NCI-H748 (cell line): ENCODE results near the gene PIP5K1A.
"Not testable (repeated sequence)": the region's sequence is repeated elsewhere in the genome, so short reads cannot be mapped to it uniquely, and the experiment has no call there.

ENCODE experiments used
- DNase-seq: peaks from one replicate; lab custom pipeline; 2025; ENCODE audit not compliant: unreplicated experiment; lab: John Stamatoyannopoulos, UW

PIP5K1A gene

DNA sequence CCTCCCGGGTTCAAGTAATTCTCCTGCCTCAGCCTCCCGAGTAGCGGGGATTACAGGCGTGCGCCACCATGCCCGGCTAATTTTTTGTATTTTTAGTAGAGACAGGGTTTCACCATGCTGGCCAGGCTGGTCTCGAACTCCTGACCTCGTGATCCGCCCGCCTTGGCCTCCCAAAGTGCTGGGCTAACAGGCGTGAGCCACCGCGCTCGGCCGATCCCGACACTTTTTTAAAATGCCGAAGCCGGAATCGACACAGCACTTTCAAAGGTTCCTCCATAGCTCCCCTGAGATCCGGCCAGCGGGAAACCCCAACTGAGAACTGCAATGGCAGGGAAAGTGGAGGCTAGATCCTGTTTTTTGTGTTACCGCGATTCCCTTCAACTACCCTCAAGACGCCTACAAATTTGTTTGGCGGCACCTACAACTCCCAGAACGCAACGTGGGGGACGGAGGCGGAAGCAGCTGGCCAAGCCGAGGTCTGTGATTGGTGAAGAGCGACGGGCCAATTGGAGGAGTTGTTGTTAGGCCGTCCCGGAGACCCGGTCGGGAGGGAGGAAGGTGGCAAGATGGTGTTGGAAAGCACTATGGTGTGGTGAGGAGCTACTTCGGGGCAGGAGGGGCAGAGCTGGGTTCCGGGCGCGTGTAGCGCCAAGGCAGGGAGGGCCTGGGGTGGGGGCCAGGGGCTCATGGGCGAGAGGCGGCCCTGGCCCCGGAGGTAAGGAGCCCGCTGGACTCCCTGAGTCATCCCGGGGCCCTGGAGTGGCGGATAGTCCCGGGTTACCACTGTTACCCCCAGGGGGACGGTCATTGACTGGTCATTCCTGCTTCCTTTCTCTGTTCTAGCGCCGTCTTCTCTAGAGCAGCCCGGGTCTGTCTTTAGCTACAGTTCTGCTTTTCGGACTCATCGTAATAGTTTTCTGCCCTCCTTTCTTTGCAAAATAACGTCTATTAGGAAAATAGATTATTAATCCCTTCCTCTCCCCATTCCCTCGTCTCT is 56.2 kb downstream of the PIP5K1A start, which contains the start of gene PSMD4:
PSMD4 (plus strand) TSS at position 518 of the 997 bp plus-strand sequence; CDS start at position 567, 49 bp downstream.
- peak; percentile 97 for DNase-seq

DNA sequence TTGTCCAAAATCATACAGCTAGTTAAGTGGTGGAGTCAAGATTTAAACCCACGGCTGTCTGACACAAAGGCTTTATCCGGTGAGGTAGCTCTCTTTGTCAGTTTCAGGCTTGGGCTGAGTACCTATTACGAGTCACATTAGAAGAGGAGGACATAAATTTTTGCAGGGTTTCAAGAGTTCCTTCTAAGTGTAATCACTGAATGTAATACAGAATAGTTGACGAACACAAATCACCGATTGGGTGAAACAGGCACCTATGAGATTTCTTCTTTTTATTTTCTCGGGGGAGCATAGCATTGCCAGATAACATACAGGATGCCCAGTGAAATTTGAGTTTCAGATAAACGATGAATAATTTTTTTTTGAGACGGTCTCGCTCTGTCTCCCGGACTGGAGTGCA is 57.0 kb downstream of the PIP5K1A start:
- no peak for DNase-seq

DNA sequence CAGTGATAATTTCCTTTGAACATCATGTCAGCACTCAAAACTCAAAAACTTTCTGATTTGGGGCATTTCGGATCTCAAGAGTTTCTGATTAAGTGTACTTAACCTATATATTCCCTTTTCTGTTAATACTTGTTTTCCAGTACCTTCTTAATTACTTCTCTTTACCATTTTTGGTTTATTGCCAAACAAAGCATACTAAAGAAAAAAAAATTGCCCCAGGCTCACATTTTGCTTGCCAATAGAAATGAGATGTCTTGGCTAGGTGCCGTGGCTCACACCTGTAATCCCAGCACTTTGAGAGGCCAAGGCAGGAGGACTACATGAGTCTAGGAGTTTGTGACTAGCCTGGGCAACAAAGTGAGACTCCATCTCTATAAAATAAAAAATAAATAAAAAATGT is 61.0 kb downstream of the PIP5K1A start:
- DNase-seq, result no peak

DNA sequence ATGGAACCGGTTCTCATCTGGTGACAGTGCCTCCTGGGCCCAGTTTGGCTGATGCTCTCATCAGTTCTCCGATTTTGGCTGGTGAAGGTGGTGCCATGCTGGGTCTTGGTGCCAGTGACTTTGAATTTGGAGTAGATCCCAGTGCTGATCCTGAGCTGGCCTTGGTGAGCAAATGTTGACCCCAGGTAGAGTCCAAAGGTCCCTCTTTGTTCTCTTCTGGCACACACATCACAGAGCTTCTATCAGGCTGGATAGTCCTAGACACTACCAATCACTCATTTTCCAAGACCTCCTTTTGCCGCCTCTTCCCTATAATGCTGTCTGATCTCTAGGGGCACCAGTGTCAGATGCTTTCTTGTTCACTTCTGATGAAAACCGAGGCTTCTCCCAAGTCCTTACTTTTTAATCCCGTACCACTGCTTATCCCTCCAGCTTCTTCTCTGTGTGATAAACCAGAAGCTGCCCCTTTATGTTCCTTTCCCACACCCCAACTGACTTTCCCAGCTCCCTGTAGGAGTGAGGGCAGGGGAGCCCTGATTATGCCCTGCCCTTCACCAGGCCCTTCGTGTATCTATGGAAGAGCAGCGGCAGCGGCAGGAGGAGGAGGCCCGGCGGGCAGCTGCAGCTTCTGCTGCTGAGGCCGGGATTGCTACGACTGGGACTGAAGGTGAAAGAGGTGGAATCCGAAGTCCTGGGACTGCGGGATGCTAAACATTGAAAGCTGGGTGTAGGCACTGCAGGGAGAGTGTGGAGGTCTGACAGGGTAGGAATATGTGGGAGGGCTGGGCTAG is 67.3 kb downstream of the PIP5K1A start:
- DNase-seq, result no peak

DNA sequence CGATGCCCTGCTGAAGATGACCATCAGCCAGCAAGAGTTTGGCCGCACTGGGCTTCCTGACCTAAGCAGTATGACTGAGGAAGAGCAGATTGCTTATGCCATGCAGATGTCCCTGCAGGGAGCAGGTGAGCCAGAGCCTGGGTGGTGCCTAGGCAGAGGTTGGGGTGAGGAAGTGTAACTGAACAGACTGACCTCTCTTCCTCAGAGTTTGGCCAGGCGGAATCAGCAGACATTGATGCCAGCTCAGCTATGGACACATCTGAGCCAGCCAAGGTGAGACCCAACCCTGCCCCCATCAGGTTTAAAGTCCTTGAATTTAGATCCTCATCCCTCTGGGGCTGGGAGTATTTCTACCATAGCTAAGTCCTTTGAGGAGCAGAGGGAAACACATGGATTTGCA is 68.0 kb downstream of the PIP5K1A start:
- no peak for DNase-seq

DNA sequence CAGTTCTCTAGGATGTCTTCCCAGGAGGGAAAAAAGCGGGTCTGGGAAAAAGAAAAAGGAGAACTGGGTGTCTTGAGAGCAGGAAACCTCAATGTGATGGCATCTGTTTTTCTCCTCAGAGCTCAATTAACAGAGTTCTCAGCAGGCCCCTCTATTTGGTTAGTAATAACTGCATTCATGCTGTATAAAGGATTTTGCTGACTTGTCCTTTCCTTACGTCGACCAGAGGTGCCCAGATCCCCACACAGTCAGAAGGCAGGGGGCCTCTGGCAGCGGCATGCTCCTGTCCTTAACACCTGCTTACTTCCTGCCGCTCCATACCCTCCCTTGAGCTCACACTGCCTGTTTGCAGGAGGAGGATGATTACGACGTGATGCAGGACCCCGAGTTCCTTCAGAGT is 68.5 kb downstream of the PIP5K1A start:
- DNase-seq, result no peak

DNA sequence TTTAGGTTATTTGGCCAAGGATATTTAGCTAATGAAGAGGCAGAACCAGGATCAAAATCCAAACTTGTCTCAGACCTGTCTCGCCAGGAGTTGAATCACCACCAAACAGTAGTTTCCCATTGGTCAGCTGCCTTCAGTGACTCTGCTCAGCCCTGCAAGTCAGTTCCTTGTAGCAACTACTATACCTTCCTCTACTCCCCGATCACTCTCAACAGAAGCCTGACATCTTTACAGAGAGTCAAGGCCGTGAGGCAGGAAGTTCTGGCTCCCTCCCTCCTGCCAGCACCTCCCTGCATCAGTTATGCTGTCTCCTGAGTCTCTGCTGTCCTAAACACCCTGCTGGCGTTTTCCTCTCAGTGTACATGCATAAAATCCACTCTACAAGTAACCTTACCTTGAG is 69.4 kb downstream of the PIP5K1A start:
- no peak for DNase-seq

DNA sequence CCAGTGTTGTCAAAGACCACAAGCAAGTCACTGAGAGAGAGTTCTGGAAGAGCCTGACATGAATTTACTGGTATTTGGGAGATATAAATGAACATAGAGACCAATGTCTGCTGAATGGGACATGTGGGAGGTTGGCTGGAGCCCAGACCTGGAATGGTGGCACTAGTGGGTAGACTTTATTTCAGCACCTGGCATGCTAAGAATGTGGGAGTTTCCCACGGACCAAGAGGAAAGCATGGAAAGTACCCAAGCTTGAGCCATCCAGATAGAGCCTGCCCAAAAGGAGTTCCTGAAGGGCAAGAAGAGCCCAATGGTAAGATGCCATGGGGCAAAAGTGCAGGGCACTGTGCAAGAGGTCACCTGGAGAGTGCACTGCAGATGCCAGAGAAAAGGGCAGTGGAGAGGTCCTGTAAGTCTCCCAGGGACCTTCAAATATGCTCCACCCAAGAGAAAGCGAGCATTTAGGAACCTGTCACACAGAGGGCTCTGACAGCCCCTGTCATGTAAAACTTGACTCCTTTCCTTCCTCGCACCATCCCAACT is 75.6 kb downstream of the PIP5K1A start:
- no peak for DNase-seq

DNA sequence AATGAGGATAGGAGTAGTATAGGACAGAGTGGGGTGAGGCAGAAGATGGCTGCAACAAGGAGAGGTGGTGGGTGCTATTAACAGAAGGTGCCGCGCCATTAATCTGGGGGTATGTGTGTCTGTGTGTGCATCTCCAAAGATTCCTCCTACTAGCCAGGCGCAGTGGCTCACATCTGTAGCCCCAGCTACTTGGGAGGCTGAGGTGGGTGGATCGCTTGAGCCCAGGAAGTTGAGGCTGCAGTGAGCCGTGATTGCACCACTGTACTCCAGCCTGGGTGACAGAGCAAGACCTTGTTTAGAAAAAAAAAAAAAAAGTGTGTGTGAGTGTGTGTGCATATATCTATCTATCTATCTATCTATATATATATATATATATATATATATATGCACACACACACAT is 77.0 kb downstream of the PIP5K1A start:
- DNase-seq, result not testable (repeated sequence)

DNA sequence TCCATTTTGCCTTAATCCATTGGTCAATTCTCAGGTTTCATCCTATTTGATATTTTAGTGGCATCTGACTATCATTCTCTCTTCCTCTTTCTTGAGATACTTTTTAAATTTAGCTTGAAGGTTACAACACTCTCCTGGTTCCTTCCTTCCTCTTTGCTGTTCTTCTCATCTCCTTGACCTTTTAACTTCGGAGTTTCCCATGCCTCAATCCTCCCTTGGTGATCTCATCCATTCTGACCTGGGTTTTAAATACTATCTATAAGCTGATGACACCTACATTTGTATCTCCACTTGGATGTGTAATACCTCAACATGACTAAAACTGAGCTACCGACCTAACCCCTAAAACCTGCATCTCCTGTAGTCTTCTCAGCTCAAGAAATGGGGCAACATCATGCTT is 78.9 kb downstream of the PIP5K1A start:
- DNase-seq, result no peak

DNA sequence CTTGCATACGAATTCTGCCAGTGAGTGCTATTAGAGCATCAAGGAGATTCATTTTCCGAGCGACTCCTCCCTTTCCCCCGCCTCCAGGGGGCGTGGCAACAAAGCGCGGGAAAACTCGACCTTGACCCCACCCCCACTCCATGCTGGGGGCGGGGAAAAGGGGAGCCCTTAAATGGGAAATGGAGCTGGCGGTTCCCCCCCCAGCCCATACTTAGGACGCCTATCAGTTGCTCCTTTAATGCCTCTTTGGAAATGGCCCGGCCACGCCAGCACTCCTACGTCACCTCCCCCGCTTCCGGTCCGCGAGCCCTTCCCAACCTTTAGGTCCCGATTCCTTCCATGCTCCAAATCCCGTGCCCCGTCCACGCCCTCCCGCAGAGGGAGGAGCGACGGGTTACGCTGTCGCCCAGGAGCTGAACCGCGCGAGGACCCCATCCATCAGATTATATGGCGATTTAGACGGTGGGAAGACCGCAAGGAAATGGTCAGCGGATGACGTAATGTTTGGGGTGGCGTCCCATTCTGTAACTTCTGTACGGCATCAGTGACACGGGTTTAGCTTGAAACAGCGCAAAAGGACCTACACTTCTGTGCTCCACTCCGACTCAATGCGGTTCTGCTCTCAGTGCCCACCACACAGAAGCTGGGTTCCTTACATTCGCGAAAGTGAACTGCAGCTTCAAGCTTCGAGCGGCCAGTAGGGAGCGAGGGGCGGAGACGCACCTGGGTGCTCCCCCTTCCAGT is 83.0 kb downstream of the PIP5K1A start:
- DNase-seq, result peak; percentile 98

DNA sequence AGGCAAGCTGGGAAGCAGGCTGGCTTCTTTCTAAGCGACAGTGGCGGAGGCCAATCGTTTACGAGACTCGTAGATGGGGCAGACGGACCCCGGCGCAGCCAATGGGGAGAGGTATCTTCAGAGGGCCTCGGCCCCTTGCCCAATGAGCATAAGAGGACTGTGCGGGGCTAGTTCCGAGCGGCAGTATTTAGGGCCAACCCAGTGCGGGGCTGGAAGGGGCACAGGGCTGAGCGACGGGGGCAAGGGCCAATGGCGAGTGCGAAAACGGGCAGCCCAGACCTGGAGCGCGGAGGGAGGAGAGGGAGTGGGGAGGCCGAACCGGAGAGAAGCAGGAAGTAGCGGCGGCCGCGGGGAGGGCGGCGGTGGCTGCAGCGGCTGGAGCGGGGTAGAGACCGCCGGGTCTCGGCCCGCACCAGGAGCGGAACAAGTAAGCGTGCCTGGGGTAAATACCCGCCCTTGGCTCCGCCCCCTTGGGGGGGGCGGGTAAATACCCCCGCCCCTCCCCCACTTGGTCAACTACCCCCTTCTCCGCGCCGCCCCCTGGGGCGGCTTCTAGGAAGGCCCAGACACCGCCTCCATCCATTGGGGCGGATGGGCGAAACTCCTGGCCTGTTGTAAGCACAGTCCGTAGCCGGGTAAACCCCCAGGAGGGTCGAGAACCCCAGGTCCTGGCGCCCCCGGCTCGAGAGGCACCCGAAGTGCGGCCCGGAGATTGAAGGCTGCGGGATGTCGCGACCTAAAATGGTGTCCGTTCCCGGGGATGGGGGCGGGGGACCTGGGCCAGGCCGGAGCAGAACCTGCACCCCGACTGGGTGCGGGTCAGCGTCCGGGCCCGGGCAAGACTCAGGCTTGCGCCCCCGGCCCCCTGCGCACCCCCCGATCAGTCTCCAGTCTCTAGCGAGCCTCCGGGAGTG is 83.9 kb downstream of the PIP5K1A start, which contains the start of gene ZNF687:
ZNF687 (plus strand) TSS at position 331 of the 914 bp plus-strand sequence. CDS start 3,993 bp downstream, outside the sequence.
- DNase-seq, result peak; percentile 100

DNA sequence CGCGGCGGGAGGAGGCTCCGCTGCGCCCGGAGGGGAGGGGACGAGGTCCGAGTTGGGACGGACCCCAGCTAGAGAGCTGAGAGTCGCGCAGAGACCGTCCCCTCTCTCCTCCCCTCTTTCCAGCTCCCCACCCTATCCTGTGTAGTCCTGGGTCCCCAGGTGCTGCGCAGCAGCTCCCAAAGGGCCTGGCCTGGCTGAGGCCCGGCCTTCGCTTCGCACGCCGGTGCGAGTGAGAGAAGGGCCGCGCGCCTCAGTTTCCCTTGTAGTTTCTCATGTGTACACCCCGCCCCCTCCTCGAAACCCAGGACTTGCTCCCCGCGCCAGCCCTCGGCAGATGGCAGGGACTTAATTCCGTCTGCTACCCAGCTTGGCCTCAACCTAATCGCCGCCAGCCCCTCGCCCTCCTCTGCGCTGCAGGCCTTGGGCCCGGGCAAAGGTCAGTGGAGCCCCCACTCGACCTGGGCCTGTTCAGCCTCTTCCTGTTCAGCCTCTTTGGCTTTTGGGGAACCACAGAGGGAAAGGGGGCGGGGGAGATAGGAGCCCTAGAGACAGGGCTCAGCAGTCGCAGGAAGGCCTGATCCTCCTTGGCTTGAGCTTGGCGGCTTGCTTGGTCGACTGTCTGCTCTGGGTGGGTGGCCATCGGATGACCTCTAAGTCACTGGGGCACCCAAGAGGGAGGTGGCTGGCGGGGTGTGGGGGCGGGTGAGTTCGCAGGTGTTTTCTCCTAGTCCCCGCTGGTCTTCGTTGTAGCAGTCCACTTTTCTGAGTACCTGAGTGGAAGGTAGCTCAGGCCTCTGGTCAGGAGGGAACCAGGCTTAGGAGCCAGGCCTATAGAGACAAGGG is 84.8 kb downstream of the PIP5K1A start:
- DNase-seq, result peak; percentile 46

DNA sequence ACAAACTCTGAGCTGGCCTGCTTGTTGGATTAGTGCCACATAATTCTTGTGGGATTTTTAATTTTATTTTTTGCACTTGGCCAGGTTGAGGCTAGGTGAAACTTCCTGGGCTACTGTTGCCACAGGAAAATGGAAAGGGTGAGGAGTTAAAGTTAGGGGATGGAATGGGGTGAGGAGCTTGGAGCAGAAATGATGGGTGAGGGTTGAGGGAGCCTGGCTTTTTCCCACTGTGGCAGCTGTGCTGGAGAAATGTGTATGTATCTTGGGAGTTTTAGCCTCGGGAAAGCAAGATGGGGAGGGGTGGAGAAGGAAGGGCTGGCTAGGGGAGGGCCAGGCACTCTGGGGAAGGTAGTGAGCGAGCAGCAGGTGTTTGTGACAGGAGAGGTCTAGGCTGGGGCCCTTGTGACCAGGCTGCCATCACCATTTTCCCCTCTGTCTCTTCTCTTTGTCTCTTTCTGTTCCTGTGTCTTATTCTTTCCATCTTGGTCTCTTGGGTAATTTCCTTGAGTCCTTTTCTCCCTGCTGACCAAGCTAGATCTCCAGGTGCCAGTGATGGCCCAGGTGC is 85.7 kb downstream of the PIP5K1A start:
- DNase-seq, result no peak

DNA sequence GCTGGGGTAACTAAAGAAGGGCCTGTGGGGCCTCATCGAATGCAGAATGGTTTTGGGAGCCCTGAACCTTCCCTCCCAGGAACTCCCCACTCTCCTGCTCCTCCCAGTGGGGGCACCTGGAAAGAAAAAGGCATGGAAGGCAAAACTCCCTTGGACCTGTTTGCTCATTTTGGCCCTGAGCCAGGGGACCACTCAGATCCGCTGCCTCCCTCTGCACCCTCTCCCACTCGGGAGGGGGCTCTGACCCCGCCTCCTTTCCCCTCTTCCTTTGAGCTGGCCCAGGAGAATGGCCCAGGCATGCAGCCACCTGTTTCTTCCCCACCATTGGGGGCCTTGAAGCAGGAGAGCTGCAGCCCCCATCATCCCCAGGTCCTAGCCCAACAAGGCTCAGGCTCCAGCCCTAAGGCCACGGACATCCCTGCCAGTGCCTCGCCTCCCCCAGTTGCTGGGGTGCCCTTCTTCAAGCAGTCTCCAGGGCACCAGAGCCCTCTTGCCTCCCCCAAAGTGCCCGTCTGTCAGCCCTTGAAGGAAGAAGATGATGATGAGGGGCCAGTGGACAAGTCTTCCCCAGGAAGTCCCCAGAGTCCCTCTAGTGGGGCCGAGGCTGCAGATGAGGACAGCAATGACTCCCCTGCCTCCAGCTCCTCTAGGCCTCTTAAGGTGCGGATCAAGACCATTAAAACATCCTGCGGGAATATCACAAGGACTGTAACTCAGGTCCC is 88.4 kb downstream of the PIP5K1A start:
- no peak for DNase-seq

DNA sequence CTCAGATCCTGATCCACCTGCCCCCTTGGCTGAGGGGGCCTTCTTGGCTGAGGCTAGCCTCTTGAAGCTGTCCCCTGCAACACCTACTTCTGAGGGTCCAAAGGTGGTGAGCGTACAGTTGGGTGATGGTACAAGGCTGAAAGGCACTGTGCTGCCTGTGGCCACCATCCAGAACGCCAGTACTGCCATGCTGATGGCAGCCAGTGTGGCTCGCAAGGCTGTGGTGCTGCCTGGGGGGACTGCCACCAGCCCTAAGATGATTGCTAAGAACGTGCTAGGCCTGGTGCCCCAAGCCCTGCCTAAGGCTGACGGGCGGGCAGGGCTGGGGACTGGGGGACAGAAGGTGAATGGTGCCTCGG is 89.0 kb downstream of the PIP5K1A start:
- no peak for DNase-seq

DNA sequence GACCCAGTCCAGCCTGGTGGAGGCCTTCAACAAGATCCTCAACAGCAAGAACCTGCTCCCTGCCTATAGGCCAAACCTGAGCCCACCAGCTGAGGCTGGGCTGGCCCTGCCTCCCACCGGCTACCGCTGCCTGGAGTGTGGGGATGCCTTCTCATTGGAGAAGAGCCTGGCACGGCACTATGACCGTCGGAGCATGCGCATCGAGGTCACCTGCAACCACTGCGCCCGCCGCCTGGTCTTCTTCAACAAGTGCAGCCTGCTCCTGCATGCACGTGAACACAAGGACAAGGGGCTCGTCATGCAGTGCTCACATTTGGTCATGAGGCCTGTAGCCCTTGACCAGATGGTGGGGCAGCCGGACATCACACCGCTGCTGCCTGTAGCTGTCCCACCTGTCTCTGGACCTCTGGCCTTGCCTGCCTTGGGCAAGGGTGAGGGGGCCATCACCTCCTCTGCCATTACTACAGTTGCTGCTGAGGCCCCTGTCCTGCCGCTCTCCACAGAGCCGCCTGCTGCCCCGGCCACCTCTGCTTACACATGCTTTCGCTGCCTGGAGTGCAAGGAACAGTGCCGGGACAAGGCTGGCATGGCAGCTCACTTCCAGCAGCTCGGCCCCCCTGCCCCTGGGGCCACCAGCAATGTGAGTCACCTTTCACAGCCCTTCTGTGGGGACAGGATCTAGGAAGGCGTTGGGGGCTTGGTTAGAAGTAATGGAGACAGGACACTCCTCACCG is 89.6 kb downstream of the PIP5K1A start:
- DNase-seq, result no peak
